Duodenal mucosa (tissue), 2 donors: ENCODE data around the gene CACNA1F.

Source experiments
- H3K27ac ChIP-seq: one replicate; pipeline ENCODE4 v1.7.0; 2013; ENCODE audit warnings: low read depth, low read length
- H3K27me3 ChIP-seq, 2 donors: one replicate each; pipeline ENCODE4 v1.7.0; 2013; ENCODE audit warnings: low read length in 2 of 2, control low read depth in 1 of 2; ENCODE audit not compliant: insufficient read depth in 2 of 2, control insufficient read depth in 1 of 2
- H3K36me3 ChIP-seq, 2 donors: one replicate each; pipeline ENCODE4 v1.7.0; 2013; ENCODE audit warnings: low read length in 2 of 2, control low read depth in 1 of 2; ENCODE audit not compliant: insufficient read depth in 2 of 2, control insufficient read depth in 1 of 2
- H3K4me1 ChIP-seq, 2 donors: one replicate each; pipeline ENCODE4 v1.7.0; 2013; ENCODE audit warnings: low read length in 2 of 2, control low read depth in 1 of 2; ENCODE audit not compliant: insufficient read depth in 2 of 2, control insufficient read depth in 1 of 2
- H3K4me3 ChIP-seq, 2 donors: one replicate each; pipeline ENCODE4 v1.7.0; 2013; ENCODE audit warnings: low read length in 2 of 2, low read depth in 1 of 2
- H3K9ac ChIP-seq, 2 donors: one replicate each; pipeline ENCODE4 v1.7.0; 2013; ENCODE audit warnings: low read length in 2 of 2, low read depth in 1 of 2
- H3K9me3 ChIP-seq, 2 donors: one replicate each; pipeline ENCODE4 v1.7.0; 2013; ENCODE audit warnings: low read length in 2 of 2, control low read depth in 1 of 2; ENCODE audit not compliant: control insufficient read depth in 1 of 2

Gene CACNA1F

DNA sequence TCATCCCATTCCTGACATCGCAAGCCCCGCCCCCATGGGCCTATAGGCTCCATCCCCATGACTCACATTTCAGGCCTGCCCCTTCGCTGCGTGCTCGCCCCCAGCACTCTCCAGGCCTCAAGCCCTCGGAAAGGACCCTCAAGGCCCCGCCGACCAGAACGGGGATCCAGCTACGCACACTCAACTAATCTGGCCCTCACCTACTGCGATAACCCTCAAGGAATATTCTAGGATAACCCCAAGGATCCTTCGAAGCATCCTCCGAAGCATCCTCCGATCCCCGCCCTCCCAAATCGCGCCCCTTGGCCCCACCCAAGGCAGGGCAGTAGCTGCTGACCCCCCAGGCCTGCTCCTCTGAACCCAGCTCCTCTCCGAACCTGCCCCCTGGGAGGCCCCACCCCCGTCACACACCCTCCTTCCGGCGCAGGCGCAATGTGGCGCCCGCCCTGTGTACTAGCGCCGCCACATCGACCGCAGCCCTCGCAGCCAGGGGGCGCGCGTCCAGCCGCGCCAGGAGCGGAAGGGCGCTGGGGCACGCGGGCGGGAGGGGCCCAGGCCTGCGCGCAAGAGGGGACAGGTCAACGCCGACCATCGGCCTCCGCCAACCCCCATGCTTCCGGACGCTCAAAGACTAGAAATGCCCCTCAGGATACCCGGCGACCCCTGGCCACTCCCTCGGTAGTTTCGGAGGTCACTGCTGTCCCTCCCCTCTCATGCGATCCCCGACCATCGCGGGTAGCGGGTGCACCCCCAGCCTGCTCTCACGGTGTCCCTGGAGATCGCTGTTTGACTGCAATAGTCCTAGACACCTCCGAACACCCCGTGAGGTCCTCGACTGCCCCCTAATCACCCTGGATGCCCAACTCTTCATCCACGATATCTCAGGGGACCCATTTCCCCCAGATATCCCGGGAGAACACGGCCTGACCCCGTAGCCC is 77.0 kb downstream of the CACNA1F start:
- Histone ChIP-seq H3K4me1 (no peaks in the 10 kb centered on the region), H3K9ac (peak overlapping the region; percentile 66 to 75), H3K27ac (peak overlapping the region; percentile 91), H3K36me3 (no peaks in the 10 kb centered on the region), H3K9me3 (no peaks in the 10 kb centered on the region), H3K27me3 (no peaks in the 10 kb centered on the region), H3K4me3 (peak overlapping the region; percentile 61 to 70)

DNA sequence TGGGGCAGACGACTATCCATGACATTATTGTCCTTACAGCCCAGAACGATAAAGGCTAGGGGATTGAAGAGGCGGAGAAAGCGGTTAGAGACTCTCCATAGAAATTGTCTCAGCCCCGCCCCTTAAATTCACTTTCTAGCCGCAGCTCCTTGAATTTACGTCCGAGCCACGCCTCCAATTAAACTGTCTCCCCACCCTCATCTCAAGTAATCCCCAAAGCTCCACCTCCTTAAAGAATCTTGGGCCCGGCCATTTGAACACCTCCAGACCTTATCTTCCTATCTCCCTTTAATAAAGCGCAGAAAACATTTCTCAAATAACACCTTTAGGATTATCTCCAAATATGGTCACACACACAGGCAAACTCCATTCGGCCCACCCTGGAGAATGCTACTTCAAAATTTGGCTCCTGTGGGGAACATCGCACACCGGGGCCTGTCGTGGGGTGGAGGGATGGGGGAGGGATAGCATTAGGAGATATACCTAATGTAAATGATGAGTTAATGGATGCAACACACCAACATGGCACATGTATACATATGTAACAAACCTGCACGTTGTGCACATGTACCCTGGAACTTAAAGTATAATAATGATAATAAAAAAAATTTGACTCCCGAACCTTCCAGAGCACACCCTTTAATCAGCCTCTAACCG is 77.8 kb downstream of the CACNA1F start:
- H3K4me1 ChIP-seq = no peaks in the 10 kb centered on the region
- no peaks in the 10 kb centered on the region for H3K9me3 ChIP-seq
- peak overlapping the region; percentile 91 for H3K27ac ChIP-seq
- H3K36me3 ChIP-seq = no peaks in the 10 kb centered on the region
- H3K27me3 ChIP-seq = no peaks in the 10 kb centered on the region
- H3K9ac ChIP-seq = peak overlapping the region; percentile 66 to 75
- H3K4me3 ChIP-seq = peak overlapping the region; percentile 61 to 70
